DND-41 (cell line): Measurements from ENCODE around the gene AKR1C3.

ENCODE experiments used
- EZH2 ChIP-seq: IDR thresholded peaks from 3 replicates; pipeline ENCODE4 v1.6.1; 2012; ENCODE audit warnings: borderline replicate concordance, low read depth, mild to moderate bottlenecking, moderate library complexity, low read length, inconsistent platforms; ENCODE audit not compliant: severe bottlenecking
- TF ChIP-seq, protein P1 (sequence below): IDR thresholded peaks from 2 replicates; pipeline ENCODE4 v1.5.1; 2012; ENCODE audit warnings: borderline replicate concordance, low read length, moderate library complexity, mild to moderate bottlenecking; ENCODE audit not compliant: poor library complexity, severe bottlenecking; ENCODE audit errors: extremely low read depth

GRCh38 chr10:5073659-5074058 lies 20.6 kb upstream of the AKR1C3 start:
- TF ChIP-seq, protein P1, sequence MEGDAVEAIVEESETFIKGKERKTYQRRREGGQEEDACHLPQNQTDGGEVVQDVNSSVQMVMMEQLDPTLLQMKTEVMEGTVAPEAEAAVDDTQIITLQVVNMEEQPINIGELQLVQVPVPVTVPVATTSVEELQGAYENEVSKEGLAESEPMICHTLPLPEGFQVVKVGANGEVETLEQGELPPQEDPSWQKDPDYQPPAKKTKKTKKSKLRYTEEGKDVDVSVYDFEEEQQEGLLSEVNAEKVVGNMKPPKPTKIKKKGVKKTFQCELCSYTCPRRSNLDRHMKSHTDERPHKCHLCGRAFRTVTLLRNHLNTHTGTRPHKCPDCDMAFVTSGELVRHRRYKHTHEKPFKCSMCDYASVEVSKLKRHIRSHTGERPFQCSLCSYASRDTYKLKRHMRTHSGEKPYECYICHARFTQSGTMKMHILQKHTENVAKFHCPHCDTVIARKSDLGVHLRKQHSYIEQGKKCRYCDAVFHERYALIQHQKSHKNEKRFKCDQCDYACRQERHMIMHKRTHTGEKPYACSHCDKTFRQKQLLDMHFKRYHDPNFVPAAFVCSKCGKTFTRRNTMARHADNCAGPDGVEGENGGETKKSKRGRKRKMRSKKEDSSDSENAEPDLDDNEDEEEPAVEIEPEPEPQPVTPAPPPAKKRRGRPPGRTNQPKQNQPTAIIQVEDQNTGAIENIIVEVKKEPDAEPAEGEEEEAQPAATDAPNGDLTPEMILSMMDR = no peak
- no peak for TF ChIP-seq EZH2
